PC-3 (cell line): ENCODE results near the gene DNM3.

Source experiments
- EZH2 ChIP-seq: fragments of 300-600 bp; sonication (generic); IDR thresholded peaks from one replicate; pipeline ENCODE4 v1.6.1; 2017; ENCODE audit warnings: antibody characterized with exemption, mild to moderate bottlenecking, low read length; ENCODE audit not compliant: unreplicated experiment
- EZH2phosphoT487 ChIP-seq: fragments of 300-600 bp; sonication (generic); IDR thresholded peaks from 2 replicates; pipeline ENCODE4 v1.6.1; 2018; ENCODE audit warnings: mild to moderate bottlenecking, antibody characterized with exemption, low read length, borderline replicate concordance
- TF ChIP-seq, protein P1 (sequence below): fragments of 300-600 bp; sonication (generic); conservative IDR thresholded peaks from 2 replicates; pipeline ENCODE4 v1.5.1; 2017; ENCODE audit warnings: antibody characterized with exemption, low read depth, mild to moderate bottlenecking, low read length

DNA sequence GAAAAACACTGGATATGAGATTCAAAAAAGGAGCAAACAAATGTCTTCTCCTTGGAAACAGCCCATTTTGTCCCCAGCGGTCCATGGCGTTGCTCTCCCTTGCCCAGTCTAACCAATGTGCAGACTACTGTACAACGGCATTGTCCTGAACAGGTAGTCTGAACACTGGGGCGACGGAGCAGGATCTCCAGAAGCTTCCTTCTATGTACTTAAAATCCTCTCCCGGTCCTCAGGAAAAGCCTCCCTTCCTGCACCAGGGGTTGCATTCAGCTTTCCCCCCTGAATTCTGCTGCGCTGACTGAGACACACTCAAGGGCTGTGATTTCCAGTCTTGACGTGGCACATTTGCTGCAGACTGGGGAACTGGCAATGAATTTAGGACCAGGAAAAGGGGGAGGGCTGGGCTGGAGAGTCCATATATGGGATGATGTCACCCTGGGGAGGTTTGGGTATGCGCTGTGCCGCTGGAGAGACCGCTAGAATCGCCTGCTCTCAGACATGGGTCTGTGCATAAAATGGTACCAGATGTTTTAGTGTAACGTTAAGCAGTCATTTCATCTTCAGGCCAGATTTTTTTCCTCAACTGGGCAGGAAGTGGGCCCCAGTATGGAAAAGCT, 303.3 kb downstream of the DNM3 start:
- TF ChIP-seq, protein P1, sequence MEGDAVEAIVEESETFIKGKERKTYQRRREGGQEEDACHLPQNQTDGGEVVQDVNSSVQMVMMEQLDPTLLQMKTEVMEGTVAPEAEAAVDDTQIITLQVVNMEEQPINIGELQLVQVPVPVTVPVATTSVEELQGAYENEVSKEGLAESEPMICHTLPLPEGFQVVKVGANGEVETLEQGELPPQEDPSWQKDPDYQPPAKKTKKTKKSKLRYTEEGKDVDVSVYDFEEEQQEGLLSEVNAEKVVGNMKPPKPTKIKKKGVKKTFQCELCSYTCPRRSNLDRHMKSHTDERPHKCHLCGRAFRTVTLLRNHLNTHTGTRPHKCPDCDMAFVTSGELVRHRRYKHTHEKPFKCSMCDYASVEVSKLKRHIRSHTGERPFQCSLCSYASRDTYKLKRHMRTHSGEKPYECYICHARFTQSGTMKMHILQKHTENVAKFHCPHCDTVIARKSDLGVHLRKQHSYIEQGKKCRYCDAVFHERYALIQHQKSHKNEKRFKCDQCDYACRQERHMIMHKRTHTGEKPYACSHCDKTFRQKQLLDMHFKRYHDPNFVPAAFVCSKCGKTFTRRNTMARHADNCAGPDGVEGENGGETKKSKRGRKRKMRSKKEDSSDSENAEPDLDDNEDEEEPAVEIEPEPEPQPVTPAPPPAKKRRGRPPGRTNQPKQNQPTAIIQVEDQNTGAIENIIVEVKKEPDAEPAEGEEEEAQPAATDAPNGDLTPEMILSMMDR: no peak
- TF ChIP-seq EZH2 (no peak), EZH2phosphoT487 (no peak)
